RWPE1 (cell line): Measurements from ENCODE around the gene LDLRAP1.

Experiments
- CTCF ChIA-PET: fragments of 350-600 bp; sonication (Branson Sonifier 250); formaldehyde crosslinking; extraction: SDS; loops from one replicate; lab custom pipeline; 2021; lab: Yijun Ruan, JAX
- POLR2A ChIA-PET: fragments of 400-600 bp; formaldehyde crosslinking; extraction: SDS; loops from one replicate; lab custom pipeline; 2020; ENCODE audit warnings: antibody characterized with exemption; ENCODE audit not compliant: low non-redundant PET; lab: Yijun Ruan, JAX
- DNase-seq: peaks from one replicate; pipeline ENCODE4 v3.0.0; 2012; ENCODE audit warnings: low spot score
- H3K27ac ChIP-seq: fragments of 450-650 bp; 2 replicates; pipeline ENCODE4 v1.5.1; 2017
- TF ChIP-seq, protein P1 (sequence below): fragments of 450-650 bp; conservative IDR thresholded peaks from 2 replicates; pipeline ENCODE4 v1.5.1; 2017; ENCODE audit warnings: low read depth, mild to moderate bottlenecking

Gene LDLRAP1

GRCh38 chr1:25534410-25534788 lies 9.0 kb upstream of the LDLRAP1 start:
- no peak for DNase-seq
- no peak overlapping the region for H3K27ac ChIP-seq
- TF ChIP-seq, protein P1, sequence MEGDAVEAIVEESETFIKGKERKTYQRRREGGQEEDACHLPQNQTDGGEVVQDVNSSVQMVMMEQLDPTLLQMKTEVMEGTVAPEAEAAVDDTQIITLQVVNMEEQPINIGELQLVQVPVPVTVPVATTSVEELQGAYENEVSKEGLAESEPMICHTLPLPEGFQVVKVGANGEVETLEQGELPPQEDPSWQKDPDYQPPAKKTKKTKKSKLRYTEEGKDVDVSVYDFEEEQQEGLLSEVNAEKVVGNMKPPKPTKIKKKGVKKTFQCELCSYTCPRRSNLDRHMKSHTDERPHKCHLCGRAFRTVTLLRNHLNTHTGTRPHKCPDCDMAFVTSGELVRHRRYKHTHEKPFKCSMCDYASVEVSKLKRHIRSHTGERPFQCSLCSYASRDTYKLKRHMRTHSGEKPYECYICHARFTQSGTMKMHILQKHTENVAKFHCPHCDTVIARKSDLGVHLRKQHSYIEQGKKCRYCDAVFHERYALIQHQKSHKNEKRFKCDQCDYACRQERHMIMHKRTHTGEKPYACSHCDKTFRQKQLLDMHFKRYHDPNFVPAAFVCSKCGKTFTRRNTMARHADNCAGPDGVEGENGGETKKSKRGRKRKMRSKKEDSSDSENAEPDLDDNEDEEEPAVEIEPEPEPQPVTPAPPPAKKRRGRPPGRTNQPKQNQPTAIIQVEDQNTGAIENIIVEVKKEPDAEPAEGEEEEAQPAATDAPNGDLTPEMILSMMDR: no peak
- CTCF ChIA-PET: no interaction called here
- POLR2A ChIA-PET: no interaction called here

GRCh38 chr1:25536124-25536523 lies 7.3 kb upstream of the LDLRAP1 start:
- TF ChIP-seq, protein P1: no peak
- ChIA-PET POLR2A (no interaction called here), CTCF (no interaction called here)
- no peak for DNase-seq
- no peak overlapping the region for H3K27ac ChIP-seq

DNA sequence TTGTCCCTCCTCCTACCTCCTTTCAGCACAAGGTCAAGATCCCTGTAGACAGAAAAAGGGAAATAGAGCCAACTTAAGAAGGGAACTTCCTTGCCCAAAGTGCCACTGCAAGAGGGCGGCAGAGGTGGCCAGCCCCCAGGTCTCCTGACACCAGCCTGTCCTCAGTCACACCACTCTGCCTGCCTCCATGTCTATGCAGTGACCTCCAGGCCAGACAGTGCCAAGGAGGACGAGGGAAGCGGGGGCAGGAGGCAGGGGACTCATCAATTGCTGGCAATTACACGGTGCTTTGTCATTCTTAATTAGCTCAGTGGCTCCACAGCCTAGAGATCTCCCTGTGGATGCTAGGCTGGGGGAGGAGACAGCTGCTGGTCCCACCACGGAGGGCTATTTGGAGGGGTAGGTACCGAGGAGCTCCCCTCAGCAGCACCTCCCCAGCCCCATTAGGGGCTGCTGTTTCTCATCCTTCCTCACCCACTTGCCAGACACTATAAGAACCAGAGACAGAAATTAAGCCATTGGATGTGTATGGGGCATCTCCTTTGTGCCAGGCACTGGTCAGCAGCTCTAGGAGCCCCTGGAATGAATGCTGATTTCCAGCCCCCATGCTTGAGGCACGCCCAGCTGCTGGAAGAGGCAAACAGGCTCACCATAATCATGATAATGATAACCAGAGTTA lies 6.1 kb upstream of the LDLRAP1 start:
- ChIA-PET CTCF (interaction anchor here (1.2 kb wide), 1 partner anchor 16 kb away, joined by 3 read pairs; no protein-coding TSS in a partner anchor), POLR2A (no interaction called here)
- H3K27ac ChIP-seq: no peak overlapping the region
- TF ChIP-seq, protein P1: no peak
- no peak for DNase-seq

- TF ChIP-seq, protein P1: no peak
- POLR2A ChIA-PET: interaction anchor here (1.1 kb wide), 1 partner anchor 281 kb away, joined by 10 read pairs; the partner anchor contains the start of gene MTFR1L
- H3K27ac ChIP-seq: no peak overlapping the region
- peak; percentile 69 for DNase-seq
- CTCF ChIA-PET: interaction anchor here (1.2 kb wide), 1 partner anchor 17 kb away, joined by 3 read pairs; no protein-coding TSS in a partner anchor
Measured at GRCh38 chr1:25538191-25538767, 5.1 kb upstream of the LDLRAP1 start.

GRCh38 chr1:25540750-25541342 lies 2.6 kb upstream of the LDLRAP1 start:
- no peak for DNase-seq
- no peak overlapping the region for H3K27ac ChIP-seq
- ChIA-PET CTCF (no interaction called here), POLR2A (no interaction called here)
- TF ChIP-seq, protein P1: no peak

DNA sequence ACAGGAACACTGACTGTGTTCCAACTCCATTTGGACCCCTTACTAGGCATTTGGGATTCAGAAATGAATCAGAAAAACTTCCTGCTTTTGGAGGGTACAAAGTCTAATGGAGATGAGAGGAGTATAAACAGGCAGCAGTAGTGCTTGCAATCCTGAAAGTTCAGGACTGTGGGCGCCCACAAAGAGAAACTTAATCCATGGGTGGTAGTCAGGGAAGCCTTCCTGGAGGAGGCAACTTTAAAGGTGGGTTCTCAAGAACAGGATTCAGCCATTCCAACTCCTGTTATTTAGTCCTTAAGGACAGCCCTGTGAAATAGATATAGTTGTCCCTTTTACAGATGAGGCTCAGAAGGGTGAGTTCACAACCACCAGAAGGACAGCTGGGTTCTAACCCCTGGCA lies 2.0 kb upstream of the LDLRAP1 start:
- CTCF ChIA-PET: no interaction called here
- TF ChIP-seq, protein P1: no peak
- no peak for DNase-seq
- POLR2A ChIA-PET: no interaction called here
- no peak overlapping the region for H3K27ac ChIP-seq
